GM20000 (cell line): ENCODE data around the gene TGIF2LX.
"Not testable (repeated sequence)": the region's sequence is repeated elsewhere in the genome, so short reads cannot be mapped to it uniquely, and the experiment has no call there.

Experiments
- DNase-seq: peaks from one replicate; pipeline ENCODE4 v3.0.0; 2012; ENCODE audit warnings: low spot score

The TGIF2LX gene

DNA sequence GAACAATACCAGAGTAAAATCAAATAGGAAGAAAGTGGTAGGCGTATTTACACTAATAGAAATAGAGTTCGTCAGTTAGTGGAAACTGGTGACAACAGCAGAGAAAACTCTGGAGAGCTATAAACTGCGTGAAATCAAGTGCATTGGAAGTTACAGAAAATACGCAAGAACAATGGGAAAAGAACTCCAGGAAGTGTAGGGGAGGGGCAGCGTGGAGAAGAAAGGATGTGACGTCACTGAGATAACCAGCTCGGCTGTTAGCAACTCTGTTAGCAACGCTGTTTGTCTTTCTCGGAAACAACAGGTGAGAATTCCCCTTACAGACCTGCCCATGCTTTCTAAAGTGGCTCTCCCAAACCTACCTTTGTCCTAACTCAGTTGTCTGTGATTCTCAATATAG is at the start of gene TGIF2LX:
Gene TGIF2LX (plus strand): TSS at position 244 of the 400 bp plus-strand sequence. CDS start 178 bp downstream, outside the sequence.
- DNase-seq, result not testable (repeated sequence)

GRCh38 chrX:89922338-89922934 is 728 bp downstream of the TGIF2LX start:
- not testable (repeated sequence) for DNase-seq

- not testable (repeated sequence) for DNase-seq
Measured at GRCh38 chrX:89943077-89943476, 21.4 kb downstream of the TGIF2LX start.

DNA sequence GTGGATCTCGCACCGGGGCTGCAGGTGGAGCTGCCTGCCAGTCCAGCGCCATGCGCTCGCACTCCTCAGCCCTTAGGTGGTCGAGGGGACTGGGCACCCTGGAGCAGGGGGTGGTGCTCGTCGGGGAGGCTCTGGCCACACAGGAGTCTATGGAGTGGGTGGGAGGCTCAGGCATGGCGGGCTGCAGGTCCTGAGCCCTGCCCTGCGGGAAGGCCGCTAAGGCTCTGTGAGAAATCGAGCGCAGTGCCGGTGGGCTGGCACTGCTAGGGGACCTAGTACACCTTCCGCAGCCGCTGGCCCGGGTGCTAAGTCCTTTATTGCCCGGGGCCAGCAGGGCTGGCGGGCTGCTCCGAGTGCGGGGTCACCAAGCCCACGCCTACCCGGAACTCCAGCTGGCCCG is 43.9 kb downstream of the TGIF2LX start:
- DNase-seq, result not testable (repeated sequence)
